ENCODE data around the gene PEX16. TPM values are rescaled to one million over a fixed set of nuclear protein-coding genes. Genes with fewer than 3 reads are reported as not detected.

The PEX16 gene
- total RNA-seq, 1 donor from 2014 or later: 22.7 TPM

DNA sequence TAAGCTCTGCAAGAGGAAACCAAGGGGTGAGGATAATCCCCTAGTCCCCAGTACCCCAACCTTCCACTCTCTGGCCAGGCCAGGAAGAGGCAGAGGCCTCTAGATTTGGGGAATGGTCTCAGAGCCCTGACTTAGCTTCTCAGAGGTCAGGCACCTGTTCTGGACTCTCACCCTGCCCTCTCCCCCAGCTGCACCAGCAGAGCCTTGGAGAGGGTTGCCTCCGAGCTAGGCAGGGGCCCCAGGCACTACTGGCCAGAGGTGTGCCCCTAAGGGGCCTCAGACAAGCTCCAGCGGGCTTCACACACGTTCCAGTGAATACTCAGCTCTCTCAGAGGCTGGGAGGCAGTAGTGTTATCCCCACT, 18.6 kb downstream of the PEX16 start:
- TF ChIP-seq, protein P1, sequence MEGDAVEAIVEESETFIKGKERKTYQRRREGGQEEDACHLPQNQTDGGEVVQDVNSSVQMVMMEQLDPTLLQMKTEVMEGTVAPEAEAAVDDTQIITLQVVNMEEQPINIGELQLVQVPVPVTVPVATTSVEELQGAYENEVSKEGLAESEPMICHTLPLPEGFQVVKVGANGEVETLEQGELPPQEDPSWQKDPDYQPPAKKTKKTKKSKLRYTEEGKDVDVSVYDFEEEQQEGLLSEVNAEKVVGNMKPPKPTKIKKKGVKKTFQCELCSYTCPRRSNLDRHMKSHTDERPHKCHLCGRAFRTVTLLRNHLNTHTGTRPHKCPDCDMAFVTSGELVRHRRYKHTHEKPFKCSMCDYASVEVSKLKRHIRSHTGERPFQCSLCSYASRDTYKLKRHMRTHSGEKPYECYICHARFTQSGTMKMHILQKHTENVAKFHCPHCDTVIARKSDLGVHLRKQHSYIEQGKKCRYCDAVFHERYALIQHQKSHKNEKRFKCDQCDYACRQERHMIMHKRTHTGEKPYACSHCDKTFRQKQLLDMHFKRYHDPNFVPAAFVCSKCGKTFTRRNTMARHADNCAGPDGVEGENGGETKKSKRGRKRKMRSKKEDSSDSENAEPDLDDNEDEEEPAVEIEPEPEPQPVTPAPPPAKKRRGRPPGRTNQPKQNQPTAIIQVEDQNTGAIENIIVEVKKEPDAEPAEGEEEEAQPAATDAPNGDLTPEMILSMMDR (IDR thresholded peaks at IDR 0.05): no peak
- Histone ChIP-seq H3K36me3 (no peaks in the 10 kb centered on the region), H3K4me1 (peaks cover 17% of the 10 kb centered on the region), H3K9me3 (no peaks in the 10 kb centered on the region), H3K27ac (no peak overlapping the region), H3K27me3 (ENCODE audit: low read depth) (peaks cover 27% of the 10 kb centered on the region), H3K4me3 (peak overlapping the region; percentile 59)
- intact Hi-C loops (cut with DNase I): no loop called here
- ATAC-seq (no peak), DNase-seq (no peak)

DNA sequence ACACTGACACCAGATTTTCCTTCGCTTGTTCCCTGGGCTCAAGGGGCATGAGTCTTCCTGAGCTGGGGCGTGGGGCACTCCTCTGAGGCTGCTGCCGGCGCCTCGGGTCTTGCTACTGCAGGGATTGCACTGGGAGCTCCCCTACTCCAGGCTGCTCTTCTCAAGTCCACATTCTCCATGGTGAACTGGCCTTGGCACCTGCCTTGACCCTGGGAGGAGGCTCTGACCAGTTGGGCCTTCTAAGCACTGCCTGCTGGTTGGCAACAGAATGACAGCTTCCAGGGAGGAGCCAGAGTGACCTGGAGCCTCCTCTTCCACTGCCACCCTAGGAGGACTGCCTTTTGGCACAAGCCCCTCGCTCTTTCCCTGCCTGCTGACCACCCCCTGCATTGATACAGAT, 20.1 kb downstream of the PEX16 start:
- H3K9me3 ChIP-seq: no peaks in the 10 kb centered on the region

DNA sequence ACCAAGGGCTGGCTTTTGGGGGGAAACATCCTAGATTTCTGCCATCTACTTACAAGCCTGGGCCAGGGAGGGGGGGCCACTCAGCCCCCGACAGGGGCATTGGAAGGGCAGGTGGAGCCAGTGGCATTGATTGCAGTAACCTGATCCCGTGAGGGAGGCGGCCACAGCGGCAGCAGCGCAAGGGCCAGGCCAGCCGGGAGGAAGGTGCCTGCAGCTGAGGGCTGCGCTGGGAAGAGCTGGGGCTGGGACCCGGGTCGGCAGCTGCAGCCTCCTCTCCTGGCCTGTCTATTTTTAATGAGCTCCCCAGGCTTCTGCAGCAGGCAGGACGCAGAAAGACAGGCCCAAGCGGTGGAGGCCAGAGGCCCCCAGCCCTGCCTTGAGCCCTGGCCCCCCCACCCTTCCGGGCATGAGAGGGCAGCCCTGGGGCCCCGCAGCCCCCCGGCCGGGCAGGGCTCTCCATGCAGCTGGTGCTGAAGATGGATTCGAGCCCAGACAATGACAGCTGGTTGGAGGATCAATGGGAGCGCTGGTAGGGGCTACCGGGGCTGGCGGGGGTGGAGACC, 21.2 kb downstream of the PEX16 start:
- H3K36me3 ChIP-seq: no peaks in the 10 kb centered on the region
- intact Hi-C loops (cut with DNase I): no loop called here

More for the DNA sequence above, 20.1 kb downstream of the PEX16 start:
- ATAC-seq (no peak), DNase-seq (no peak)
- Histone ChIP-seq H3K4me1 (peaks cover 17% of the 10 kb centered on the region), H3K27me3 (ENCODE audit: low read depth) (peaks cover 27% of the 10 kb centered on the region), H3K27ac (no peak overlapping the region), H3K36me3 (no peaks in the 10 kb centered on the region), H3K4me3 (no peak overlapping the region)
- TF ChIP-seq, protein P1 (IDR thresholded peaks at IDR 0.05): no peak
- intact Hi-C loops (cut with DNase I): no loop called here

DNA sequence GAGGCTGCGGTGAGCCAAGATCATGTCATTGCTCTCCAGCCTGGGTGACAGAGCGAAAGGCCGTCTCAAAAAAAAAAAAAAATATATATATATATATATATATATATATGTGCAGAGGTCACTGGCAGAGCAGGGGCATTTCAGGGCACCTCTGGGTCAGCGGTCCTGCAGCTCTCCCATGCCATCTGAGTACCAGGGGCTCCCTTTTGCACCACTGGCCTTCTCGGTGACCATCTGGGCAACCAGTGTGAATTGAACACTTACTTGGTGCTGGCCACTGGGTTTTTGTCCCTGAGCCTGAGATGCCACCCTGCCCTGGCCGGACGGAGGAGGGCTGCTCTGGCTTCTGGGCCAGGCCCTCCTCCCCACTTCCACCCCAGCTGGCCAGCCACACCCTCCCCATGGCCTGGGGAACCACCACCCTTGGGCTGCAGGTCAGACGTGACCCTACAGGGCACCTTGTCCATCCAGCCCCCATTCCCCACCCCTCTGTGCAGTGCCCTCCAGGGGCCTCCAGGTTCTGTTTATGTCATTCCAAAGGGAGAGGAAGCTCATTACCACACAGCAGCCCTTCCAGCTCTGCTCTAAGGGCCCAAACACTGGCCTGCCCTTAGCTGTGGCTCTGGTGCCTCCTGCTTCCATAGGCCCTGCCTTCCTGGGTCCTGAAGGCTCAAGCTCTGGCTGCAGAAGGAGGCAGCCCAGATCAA, 22.0 kb downstream of the PEX16 start:
- DNase-seq (no peak), ATAC-seq (no peak)
- peaks cover 23% of the 10 kb centered on the region for H3K27me3 ChIP-seq (ENCODE audit: low read depth)
- H3K4me1 ChIP-seq: peaks cover 13% of the 10 kb centered on the region
- no peak overlapping the region for H3K4me3 ChIP-seq
- no peaks in the 10 kb centered on the region for H3K36me3 ChIP-seq
- TF ChIP-seq, protein P1 (IDR thresholded peaks at IDR 0.05): no peak
- no peak overlapping the region for H3K27ac ChIP-seq
- intact Hi-C loops (cut with DNase I): no loop called here
- no peaks in the 10 kb centered on the region for H3K9me3 ChIP-seq

More for the DNA sequence above, 21.2 kb downstream of the PEX16 start:
- ATAC-seq (no peak), DNase-seq (no peak)
- TF ChIP-seq, protein P1 (IDR thresholded peaks at IDR 0.05): no peak
- Histone ChIP-seq H3K4me3 (no peak overlapping the region), H3K4me1 (peaks cover 17% of the 10 kb centered on the region), H3K27ac (no peak overlapping the region), H3K27me3 (ENCODE audit: low read depth) (peaks cover 27% of the 10 kb centered on the region), H3K9me3 (no peaks in the 10 kb centered on the region)

DNA sequence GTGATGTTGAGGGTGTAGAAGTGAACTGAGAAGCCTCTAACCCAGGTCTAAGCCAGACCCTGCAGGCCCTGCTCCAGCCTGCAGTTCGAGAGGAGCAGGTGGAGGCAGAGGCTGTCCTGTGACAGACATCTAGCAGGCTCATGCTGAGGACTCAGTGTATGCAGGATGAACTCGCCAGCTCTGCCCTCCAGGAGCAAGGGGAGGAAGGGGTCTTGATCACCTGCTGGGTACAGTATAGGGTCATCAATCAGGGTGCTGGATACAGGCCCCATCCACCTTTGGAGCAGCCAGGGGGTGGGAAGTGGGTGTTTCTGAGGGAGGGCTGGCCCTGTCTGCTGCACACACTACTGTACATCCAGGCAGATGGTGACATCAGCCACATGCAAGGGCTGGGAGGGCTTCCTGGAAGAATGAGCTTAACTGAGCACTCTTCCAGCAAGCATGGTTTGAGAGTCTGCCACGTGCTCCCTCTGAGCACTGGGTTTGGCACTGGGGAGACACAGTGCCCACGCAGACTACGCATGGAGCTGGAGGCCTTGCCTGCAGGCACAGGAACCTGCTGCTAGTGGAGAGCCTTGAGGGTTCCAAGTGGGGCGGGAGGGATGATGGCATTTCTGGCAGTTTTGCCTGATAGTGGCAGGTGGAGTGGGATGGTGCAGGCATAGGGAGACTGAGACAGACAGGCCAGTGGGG, 23.0 kb downstream of the PEX16 start:
- no peaks in the 10 kb centered on the region for H3K36me3 ChIP-seq
- no peak overlapping the region for H3K4me3 ChIP-seq
- DNase-seq: no peak
- peaks cover 17% of the 10 kb centered on the region for H3K27me3 ChIP-seq (ENCODE audit: low read depth)
- intact Hi-C loops (cut with DNase I): no loop called here
- ATAC-seq: no peak
- H3K9me3 ChIP-seq: no peaks in the 10 kb centered on the region
- no peak overlapping the region for H3K27ac ChIP-seq
- TF ChIP-seq, protein P1 (IDR thresholded peaks at IDR 0.05): no peak
- H3K4me1 ChIP-seq: peaks cover 8% of the 10 kb centered on the region

All from lower lobe of right lung (tissue), 2 donors.